Mononuclear cell (primary cell): ENCODE data around the gene GATA5. TPM values are rescaled to one million over a fixed set of nuclear protein-coding genes. Genes with fewer than 3 reads are reported as not detected.

Source experiments
- H3K27me3 ChIP-seq: 2 replicates; pipeline ENCODE4 v1.6.0; 2011; ENCODE audit warnings: low read length, control low read depth; ENCODE audit not compliant: insufficient read depth
- H3K4me1 ChIP-seq: 2 replicates; pipeline ENCODE4 v1.5.1; 2011; ENCODE audit warnings: mild to moderate bottlenecking, low read length, control low read depth; ENCODE audit not compliant: insufficient read depth
- H3K4me3 ChIP-seq: 2 replicates; pipeline ENCODE4 v1.5.1; 2011; ENCODE audit warnings: mild to moderate bottlenecking, low read length, moderate library complexity
- H3K9me3 ChIP-seq: 2 replicates; pipeline ENCODE4 v1.5.1; 2011; ENCODE audit warnings: low read depth, mild to moderate bottlenecking, control low read depth, low read length
- total RNA-seq: library from RNA; depleted of rRNA; stranded (reverse); fragments of >200 nt; gene quantifications from one replicate; pipeline ENCODE4 v1.2.3, GENCODE V29; 2012

GATA5 gene
- total RNA-seq, 1 donor = not detected

DNA sequence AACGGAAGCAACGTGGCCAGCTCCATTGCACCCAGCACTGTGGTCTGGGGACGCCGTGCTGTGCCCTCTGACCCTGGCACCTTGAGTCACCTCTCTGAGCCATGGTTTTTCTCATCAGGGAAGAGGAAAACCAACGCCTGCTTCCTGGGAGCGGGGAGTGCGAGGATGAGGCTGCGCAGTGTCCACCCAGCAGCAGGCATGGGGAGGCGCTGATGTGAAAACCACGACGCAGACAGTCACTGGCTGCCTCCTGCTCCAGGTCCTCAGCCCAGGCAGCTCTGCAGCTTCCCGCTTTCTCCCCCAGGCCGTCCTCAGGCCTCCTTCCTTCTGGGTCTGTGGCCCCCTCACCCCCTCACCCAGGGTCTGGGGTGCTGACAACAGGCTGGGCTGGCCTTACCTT, 14.0 kb downstream of the GATA5 start:
- Histone ChIP-seq H3K27me3 (no peaks in the 10 kb centered on the region), H3K4me1 (no peaks in the 10 kb centered on the region), H3K9me3 (no peaks in the 10 kb centered on the region), H3K4me3 (no peak overlapping the region)

DNA sequence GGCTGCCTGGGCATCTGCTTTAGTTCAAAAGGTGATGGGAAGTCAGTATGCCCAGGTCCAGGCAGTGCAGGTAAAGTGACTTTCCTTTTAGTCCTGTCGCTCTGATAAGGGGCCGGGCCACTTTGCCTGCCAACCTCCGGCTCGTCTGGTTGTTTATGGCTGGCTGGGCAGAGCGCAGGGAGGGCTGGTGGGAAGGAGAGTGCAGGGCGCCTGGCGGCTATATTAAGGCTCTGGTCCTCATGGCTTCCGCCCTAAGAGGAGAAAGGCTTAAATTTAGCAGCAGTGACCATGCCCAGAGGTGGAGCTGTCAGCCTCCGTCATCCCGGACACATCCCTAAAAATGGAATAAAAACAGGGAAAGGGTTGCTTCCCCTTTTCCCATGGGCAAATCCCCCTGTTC, 14.6 kb downstream of the GATA5 start:
- H3K9me3 ChIP-seq = no peaks in the 10 kb centered on the region
- no peak overlapping the region for H3K4me3 ChIP-seq
- H3K27me3 ChIP-seq = no peaks in the 10 kb centered on the region
- no peaks in the 10 kb centered on the region for H3K4me1 ChIP-seq

DNA sequence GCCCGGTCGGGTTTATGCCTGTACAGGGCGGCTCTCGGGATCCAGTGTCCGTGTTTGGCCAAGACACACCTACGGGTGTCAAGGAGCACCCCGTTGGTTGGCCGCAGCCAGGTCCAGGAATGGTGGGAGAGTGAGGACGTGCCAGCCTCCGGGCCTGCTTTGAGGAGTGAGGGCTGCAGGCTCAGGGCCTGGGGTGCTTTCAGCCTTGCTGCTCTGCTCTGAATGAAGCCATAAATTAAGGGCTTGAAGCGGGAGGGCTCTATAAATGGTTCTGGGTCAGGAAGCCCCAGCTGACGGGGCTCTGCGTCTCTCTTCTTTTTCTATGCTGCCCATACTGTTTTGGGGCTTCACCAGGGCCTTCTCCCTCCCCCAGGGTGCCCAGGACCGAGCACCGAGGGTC, 15.1 kb downstream of the GATA5 start:
- Histone ChIP-seq H3K27me3 (no peaks in the 10 kb centered on the region), H3K9me3 (no peaks in the 10 kb centered on the region), H3K4me1 (no peaks in the 10 kb centered on the region), H3K4me3 (no peak overlapping the region)

DNA sequence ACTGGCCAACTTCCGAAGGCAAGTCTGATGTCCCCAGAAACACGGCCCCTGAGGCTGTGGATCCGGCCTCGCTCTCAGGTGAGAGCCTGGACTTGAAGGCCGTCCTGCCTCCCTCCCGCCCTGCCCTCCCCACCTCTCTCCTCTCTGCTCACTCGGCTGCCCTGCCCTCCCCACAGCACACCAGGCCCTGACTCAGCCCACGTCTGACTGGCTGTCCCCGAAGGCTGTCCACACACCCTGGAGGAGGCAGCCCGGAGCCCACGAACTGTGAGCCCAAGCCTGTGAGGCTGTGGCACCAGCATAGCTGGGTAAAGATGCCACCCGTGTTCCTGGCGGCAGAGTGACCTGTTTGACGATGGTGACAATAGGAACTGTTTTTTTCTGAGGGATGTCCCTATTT, 16.3 kb downstream of the GATA5 start:
- Histone ChIP-seq H3K4me1 (no peaks in the 10 kb centered on the region), H3K27me3 (no peaks in the 10 kb centered on the region), H3K9me3 (no peaks in the 10 kb centered on the region), H3K4me3 (no peak overlapping the region)

DNA sequence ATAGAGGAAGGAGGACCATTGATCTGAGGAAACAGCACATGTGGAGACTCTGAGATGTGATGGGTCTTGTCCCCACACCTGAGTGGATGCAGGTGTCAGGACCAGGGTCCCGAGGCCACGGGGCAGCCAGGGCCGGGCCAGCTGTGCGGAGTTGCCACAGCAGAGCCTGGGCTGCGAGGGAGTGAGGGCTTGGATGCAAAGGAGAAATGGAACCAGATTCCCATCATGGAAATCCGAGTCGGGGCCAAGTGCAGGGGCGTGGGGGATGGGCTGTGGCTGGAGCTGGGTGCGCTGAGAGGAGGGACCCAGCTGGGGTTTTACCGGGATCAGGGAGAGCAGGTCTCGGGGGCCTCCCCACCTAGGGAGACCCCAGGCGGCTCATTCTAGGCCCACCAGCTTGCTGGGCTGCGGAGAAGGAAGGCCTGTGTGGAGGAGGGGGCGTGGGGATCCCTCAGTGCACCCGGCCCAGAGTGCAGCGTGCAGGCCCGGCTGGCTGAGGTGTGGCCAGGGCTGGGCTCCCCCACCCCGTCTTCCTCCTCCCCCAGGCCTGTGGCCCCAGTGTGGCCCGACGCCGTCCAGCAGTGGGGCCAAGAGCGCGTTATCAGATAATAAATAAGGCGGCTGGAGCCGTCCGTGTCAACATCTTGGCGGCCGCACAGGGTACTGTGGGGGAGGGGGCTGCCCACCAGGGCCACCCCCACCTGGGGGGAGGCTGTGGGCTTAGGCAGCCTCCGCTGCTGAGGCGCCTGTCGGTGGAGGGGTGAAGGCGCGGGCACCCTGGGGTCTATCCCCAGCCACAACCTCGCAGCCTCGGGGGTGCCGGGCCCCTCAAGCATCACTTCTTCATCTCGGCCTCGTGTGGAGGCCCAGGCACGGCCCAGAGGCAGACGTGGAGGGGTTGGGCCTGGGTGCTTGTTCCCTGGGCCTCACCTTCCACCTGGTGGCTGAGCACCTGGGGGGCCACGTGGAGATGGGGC, 17.2 kb downstream of the GATA5 start:
- Histone ChIP-seq H3K4me1 (no peaks in the 10 kb centered on the region), H3K4me3 (no peak overlapping the region), H3K27me3 (no peaks in the 10 kb centered on the region), H3K9me3 (no peaks in the 10 kb centered on the region)

DNA sequence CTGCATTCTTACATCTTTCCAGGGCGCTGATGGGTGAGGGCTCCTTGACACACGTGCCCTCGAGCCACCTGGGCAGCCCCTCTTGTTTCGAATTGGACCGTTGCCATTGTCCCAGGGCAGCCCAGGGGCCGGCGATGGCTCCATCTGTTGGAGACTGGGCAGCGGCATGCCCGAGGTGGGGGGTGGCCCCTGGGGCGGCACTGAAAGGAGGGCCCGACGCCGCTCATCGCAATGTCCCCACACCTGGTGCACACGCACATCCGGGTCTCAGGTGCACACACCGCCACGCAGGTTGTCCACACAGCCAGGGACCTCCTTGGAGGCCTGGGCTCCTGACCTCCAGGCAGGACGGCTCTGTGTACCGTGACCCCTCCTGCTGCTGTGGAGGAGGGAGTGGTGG, 18.0 kb downstream of the GATA5 start:
- H3K4me1 ChIP-seq = no peaks in the 10 kb centered on the region

DNA sequence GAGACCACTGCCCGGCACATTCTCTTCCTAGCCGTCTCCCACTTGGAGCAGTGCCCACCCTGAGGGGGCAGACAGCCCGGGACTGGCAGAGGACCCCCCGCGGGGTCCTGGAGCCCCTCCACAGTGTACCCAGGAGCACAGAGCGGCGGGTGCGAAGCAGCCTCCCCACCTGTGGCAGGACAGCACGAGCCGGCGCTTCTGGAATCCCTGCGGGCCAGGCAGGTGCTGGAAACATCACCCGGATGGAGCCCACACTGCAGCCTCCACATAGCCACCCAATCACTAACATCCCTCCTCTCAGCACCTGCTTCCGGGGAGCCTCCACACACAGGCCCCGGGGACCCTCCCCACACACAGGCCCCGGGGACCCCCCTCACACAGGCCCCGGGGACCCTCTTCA, 18.7 kb downstream of the GATA5 start:
- no peaks in the 10 kb centered on the region for H3K9me3 ChIP-seq
- no peak overlapping the region for H3K4me3 ChIP-seq
- no peaks in the 10 kb centered on the region for H3K4me1 ChIP-seq
- no peaks in the 10 kb centered on the region for H3K27me3 ChIP-seq

More for the DNA sequence above, 18.0 kb downstream of the GATA5 start:
- no peaks in the 10 kb centered on the region for H3K27me3 ChIP-seq
- H3K9me3 ChIP-seq = no peaks in the 10 kb centered on the region
- no peak overlapping the region for H3K4me3 ChIP-seq

DNA sequence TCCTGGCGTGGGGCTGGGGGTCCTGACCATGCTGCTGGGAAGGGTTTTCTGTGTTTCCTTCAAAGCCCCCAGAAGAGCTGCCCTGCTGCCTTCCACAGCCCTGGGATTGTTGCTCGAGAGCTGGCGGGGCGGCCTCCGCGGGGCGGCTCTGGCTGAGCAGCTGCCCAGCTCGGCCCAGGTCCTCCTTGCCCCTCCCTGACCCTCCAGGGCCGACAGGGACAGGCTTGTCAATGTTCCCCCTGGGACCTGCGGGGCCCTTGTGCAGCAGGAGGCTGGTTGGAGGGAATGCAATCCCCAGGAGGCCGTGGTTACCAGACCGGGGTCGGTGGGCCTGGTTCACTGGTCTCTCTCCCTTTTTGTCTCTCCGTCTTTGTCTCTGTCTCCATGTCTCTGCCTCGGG, 19.9 kb downstream of the GATA5 start:
- Histone ChIP-seq H3K4me3 (no peak overlapping the region), H3K9me3 (no peaks in the 10 kb centered on the region), H3K27me3 (no peaks in the 10 kb centered on the region), H3K4me1 (no peaks in the 10 kb centered on the region)

DNA sequence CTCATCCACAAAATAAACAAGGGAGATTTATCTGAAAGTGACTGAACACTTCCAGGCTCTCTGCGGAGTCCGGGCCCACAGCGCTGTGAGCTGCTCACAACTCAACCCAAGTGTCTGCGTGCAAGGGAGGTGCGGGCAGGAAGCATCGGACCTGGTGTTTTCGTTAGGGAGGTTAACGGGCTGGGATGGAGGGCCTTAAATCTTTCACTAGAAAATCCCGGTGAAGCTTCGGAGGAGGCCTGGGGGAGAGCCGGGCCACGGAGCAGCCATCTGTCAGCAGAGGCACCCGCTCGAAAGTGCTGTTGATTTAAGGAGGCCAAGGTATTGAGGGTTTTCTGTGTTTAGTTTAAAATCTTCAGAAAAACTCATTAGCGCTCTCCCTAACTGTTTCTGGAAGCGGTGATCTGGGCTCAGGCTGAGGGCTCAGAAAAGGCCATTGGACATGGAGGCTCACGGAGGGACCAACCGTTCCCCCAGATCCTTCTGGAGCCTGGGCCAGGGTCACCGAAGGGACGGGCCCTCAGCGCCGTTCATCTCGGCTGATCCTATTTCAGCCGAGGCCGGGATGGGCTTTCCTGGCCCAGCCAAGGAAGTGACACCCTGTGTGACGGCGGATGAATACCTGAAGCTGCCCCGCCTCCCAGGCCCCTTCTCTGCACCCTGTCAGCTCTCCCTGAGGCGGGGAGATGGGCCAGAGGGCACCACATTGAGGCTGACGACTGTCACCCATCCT, 20.7 kb downstream of the GATA5 start:
- H3K27me3 ChIP-seq = no peaks in the 10 kb centered on the region
- H3K9me3 ChIP-seq = no peaks in the 10 kb centered on the region
- H3K4me3 ChIP-seq = no peak overlapping the region
- H3K4me1 ChIP-seq = no peaks in the 10 kb centered on the region

DNA sequence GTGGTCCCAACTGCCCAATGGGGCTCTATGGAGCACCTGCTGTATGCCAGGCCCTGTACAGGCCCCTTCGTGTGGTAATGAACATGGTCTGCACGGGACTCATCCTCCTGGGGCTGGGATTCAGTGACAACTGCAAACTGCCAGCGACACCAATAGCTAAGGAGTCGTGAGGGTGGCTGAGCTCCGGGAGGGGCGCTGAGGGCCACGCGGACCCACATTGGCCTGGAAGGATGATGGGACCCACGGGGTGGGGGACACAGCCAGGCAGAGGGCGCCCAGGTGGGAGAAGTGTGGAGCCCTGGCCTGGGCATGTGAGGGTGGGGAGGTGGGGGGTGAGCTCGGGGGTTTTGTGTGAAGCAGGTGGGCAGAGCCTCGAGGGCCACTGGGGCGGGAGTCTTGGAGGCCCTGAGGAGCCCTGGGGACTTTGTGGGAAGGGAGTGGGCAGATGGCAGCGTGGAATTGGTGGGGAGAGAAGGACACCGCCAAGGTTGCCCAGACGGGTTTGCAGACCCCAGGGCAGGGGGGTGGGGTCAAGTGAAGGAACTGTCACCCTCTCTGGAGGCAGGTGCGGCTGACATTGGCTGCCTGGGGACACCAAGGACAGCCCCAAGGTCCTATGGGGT, 22.5 kb downstream of the GATA5 start:
- no peaks in the 10 kb centered on the region for H3K9me3 ChIP-seq
- H3K27me3 ChIP-seq = no peaks in the 10 kb centered on the region
- H3K4me1 ChIP-seq = no peaks in the 10 kb centered on the region
- H3K4me3 ChIP-seq = no peak overlapping the region

DNA sequence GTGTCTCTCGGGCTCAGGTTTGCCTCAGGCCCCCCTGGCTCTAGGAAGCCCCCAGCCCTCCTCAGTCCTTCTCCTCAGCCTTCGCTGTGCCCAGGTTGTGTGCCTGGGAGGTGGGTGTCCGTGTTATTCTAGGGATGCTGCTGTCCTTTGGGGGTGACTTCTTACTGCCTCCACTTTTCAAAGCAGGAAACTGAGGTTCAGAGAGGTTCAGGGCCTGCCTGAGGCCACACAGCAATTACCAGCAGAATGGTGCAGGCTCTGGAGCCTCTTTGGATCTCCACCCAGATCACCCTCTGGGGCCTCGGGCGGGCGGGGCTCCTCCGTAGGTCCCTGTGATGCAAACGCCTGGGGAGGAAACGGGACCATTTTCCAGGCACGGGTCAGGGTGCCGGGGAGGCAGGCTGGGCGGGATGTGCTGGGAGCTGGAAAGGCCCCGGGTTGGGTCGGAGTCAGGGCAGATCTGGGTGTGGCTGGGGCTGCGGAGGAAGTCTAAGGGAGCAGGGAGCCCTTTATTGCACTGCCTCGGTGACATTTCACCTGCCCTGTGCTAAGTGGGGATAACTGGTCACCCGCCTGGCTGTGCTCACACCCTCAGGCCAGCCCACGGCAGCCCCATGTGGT, 23.2 kb downstream of the GATA5 start:
- Histone ChIP-seq H3K4me3 (no peak overlapping the region), H3K4me1 (no peaks in the 10 kb centered on the region), H3K9me3 (no peaks in the 10 kb centered on the region), H3K27me3 (no peaks in the 10 kb centered on the region)

DNA sequence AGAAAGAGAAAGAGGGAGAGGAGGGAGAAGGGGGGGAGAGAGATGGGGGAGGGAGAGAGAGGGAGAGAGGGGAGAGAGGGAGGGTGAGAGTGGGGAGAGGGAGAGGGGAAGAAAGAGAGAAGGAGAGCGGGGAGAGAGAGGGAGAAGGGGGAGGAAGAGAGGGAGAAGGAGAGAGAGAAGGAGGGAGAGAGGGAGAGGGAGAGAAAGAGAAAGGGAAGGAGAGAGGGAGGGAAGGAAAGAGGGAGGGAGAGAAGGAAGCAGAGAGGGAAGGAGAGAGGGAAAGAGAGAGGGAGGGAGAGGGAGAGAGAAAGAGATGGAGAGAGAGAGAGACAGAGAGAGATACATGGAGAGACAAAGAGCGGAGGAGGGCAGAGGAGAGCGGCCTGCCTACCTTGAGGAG, 23.8 kb downstream of the GATA5 start:
- Histone ChIP-seq H3K4me1 (no peaks in the 10 kb centered on the region), H3K27me3 (no peaks in the 10 kb centered on the region), H3K9me3 (no peaks in the 10 kb centered on the region)

DNA sequence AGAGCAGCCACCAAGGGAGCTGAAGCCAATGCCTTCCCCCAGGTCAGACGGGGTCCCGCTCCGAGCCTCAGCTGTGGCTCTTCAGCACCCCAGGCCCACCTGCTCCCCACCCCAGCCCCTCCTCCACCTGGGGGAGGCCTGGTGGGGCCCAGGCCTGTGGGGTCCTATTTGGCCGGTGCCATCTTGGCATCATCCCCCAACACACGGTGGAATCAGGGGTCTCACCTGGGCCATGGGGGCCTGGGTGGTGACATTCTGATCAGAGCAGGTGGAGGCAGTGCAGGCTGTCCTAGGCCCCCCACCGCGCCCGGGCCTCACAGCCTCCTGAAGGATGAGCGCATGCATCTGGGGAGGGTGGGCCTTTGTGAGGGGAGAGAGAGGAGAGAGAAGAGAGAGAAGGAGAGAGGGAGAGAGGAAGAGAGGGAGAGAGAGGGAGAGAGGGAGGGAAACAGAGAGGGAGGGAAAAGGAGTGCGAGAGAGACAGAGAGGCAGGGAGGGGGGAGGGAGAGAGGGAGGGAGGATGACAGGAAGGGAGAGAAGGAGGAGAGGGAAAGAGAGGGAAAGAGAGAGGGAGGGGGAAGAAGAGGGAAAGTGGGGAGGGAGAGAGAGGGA, 24.5 kb downstream of the GATA5 start:
- Histone ChIP-seq H3K4me1 (no peaks in the 10 kb centered on the region), H3K27me3 (no peaks in the 10 kb centered on the region), H3K4me3 (no peak overlapping the region), H3K9me3 (no peaks in the 10 kb centered on the region)

More for the DNA sequence above, 23.8 kb downstream of the GATA5 start:
- no peak overlapping the region for H3K4me3 ChIP-seq

DNA sequence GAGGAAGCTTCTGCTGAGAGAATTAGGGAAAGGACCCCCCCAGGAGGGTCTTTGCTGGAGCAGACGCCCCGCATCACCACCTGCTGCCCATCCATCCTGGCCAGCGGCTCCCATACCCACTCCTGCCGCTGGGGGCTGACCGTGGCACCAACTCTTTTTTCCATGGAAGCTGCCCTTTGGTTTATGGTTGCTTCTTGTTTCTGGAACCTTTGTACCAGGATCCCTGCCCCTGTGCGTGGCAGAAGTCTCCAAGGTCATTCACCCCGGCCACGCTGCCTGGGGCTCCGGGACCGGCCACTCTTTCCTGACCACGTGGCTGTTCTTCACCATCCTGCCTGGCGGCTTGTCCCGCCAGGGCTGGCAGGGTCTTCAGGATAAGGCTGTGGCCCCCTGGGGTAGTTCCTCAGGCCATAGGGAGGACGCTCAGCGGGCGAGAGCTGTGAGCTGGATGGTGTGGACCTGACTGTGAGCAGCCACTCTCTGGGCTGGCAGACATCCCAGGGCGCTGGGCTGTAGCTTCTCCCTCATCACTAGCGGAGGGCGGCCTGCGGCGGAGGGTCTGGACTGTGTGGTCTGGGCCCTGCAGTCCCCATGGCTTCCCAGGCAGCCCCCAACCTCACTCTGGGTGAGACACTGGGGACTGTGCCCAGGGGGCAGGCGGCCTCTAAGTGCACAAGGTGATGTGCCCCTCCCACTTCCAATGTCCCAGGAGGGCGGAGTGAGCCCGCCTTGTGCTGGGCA, 25.7 kb downstream of the GATA5 start:
- H3K4me1 ChIP-seq = no peaks in the 10 kb centered on the region
- no peak overlapping the region for H3K4me3 ChIP-seq
- no peaks in the 10 kb centered on the region for H3K27me3 ChIP-seq
- no peaks in the 10 kb centered on the region for H3K9me3 ChIP-seq
